HG03159 (cell line): ENCODE measurements around the gene GOLGA8S.
"Not testable (repeated sequence)": the region's sequence is repeated elsewhere in the genome, so short reads cannot be mapped to it uniquely, and the experiment has no call there.

Experiments
- ATAC-seq: cut with Tn5 transposase; IDR thresholded peaks from one replicate; pipeline ENCODE4 v1.9.1; 2021; ENCODE audit warnings: mild to moderate bottlenecking, moderate library complexity; ENCODE audit not compliant: unreplicated experiment

GOLGA8S gene

GRCh38 chr15:23395832-23396231 lies 41.3 kb downstream of the GOLGA8S start:
- no peak for ATAC-seq

DNA sequence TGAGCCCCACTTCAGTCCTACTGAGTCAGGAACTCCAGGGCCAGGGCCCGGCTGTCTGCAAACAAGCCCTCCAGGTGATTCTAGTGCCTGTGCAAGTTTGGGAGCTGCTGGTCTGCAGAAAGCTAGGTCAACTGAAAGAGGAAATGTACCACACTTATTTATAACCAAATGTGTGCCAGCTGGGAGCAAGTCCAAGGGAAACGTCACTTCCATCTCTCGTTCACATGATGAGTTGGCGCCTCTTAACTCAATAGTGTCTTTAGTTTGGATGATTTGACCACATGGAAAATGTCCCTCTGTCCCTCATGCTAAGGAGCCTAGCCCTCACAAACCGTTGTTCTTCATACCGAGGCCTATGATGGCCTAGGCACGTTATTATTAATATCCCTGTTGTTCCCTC lies 43.2 kb downstream of the GOLGA8S start:
- no peak for ATAC-seq

DNA sequence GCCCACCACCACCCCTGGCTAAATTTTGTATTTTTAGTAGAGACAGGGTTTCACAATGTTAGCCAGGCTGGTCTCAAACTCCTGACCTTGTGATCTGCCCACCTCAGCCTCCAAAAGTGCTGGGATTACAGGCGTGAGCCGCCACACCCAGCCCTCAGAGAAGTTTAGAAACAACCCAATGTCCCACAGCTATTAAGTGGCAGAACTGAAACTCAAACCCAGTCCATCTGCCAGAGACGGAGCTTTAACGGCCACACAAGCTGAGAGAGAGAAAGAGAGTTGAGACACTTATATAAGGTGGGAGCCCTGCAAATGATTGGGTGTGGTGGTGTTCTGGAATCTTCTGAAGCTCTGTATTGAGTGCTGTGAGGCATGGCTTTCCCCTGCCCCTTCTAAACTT lies 43.8 kb downstream of the GOLGA8S start:
- not testable (repeated sequence) for ATAC-seq

DNA sequence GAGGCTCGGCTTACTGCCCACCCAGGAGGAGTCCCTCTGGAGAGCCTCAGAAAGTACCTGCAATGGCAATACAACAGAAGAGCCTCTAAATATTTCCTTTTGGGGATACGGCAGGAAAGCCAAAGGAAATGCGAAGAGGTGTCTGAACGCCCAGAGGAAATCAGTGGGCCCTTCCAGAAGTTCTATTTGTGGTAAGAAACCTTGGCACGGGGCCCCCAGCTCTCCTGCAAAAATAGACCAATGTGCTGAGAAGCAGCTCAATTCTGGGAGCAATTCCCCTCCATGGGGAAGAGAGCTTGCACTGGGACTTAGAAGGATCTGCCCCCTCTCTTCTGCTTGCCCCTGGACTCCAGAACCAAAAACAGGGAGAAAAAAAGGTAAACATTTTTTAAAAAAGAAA lies 44.7 kb downstream of the GOLGA8S start:
- not testable (repeated sequence) for ATAC-seq

- ATAC-seq: no peak
Measured at GRCh38 chr15:23401627-23402026, 47.1 kb downstream of the GOLGA8S start.

- no peak for ATAC-seq
Measured at GRCh38 chr15:23402140-23402539, 47.6 kb downstream of the GOLGA8S start.

GRCh38 chr15:23402544-23402943 lies 48.0 kb downstream of the GOLGA8S start:
- no peak for ATAC-seq

- ATAC-seq: no peak
Measured at GRCh38 chr15:23403550-23403949, 49.0 kb downstream of the GOLGA8S start.

DNA sequence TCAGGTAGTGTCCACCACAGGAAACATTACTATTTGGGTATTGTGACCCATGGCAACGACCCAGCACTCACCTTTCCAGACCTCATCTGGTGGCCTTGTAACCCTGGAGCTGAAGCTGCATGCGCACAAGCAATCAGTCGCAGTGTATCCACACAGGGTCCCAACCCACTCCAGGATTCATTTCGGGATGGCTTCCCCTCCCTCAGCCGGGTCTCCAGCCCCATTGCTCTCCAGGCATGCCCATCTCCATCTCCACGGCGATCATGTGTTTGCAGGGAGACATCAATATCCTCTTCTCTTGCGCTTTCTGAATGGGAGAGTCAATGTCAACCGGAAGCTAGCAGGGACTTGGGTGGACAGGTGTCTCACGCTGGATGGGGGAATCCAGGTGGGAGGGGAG lies 57.3 kb downstream of the GOLGA8S start:
- ATAC-seq: no peak

- ATAC-seq: not testable (repeated sequence)
Measured at GRCh38 chr15:23412881-23413600, 58.5 kb downstream of the GOLGA8S start.
